RPMI8226 (cell line): Measurements from ENCODE around the gene OLFM2.
"Not testable (repeated sequence)": the region's sequence is repeated elsewhere in the genome, so short reads cannot be mapped to it uniquely, and the experiment has no call there.

Experiments
- DNase-seq: peaks from one replicate; pipeline ENCODE4 v3.0.0-alpha.2; 2015

Gene OLFM2

DNA sequence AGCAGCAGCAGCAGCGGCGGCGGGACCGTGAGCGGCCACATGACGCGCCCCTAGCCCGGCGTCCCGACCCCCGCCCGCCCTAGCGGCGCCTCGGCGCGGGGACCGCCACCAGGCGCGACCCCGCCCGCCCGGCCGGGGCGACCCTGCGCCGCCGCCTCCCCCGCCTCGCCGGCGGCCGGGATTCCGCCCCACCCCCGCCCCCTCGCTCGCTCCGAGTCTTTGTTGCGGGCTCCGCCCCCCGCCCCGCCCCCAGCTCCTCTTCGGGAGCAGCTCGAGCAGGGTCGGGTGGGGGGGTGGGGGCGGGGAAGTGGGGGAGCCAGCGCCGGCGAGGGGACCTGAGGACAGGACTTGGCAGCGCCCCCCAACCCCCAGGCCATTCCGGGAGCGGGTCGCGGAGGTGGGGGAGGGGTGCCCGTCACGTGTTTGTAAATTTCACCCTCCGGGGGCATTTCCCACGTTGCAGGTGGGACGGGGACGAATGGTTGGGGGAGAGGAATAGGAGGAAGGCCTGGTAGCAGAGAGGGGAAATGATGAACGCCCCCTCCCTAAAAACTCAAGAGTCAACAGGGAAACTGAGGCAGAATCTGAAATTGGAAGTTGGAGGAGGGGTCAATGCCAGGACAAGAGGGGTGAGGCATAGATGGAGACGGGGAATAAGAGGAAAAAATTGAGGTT, at the start of gene OLFM2:
Gene OLFM2, minus strand, starts transcription at position 190 of the 675 bp plus-strand sequence. Its CDS starts 149 bp downstream, at position 41.
- DNase-seq = no peak

DNA sequence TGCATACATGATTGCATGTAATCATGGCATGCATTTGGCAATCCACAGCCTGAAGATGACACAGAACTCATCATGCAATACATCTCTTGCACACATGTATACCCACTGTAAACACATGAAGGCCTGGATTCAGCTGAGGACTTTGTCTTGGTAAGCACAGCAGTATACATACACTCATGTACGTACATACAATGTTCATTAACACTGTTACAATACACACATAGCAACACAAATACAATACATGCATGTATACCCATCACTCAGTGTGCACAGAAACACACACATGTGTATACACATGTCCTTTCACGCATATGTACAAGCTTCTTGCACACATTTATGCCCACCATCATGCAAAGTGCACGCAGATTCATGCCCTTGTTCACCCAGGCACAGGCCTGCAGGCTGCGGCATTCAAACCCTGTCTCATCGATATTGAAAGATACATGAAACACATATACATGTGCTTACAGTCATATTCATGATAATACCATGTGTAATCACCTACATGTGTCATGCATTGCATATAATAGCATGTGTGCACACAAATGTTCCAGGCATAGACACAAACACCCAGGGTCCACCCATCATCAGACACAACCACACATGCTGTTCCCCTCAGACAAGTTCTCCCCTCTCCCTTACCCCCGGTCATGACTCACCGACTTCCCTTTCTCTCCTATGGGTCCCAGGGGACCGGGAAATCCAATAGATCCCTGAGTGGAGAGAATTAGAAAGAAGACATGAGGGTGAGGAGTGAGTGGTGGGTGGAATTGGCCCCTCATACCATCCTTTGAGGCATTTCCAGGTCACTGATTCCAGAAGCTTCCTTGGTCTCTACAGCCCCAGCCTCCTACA, 45.3 kb upstream of the OLFM2 start:
- DNase-seq = no peak

DNA sequence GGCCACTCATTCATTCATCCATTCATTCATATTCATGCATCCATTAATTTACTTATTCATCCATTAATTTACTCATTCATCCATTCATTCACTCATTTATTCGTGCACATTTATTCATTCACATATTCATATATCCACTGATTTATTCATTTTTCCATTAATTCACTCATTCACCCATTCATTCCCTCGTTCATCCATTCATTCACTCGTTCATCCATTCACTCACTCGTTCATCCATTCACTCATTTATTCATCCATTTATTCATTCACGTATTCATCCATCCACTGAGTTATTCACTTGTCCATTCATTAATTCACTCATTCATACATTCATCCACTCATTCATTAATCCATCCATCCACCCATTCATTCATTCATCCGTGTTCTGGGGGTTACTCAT, 35.8 kb upstream of the OLFM2 start:
- DNase-seq = no peak

DNA sequence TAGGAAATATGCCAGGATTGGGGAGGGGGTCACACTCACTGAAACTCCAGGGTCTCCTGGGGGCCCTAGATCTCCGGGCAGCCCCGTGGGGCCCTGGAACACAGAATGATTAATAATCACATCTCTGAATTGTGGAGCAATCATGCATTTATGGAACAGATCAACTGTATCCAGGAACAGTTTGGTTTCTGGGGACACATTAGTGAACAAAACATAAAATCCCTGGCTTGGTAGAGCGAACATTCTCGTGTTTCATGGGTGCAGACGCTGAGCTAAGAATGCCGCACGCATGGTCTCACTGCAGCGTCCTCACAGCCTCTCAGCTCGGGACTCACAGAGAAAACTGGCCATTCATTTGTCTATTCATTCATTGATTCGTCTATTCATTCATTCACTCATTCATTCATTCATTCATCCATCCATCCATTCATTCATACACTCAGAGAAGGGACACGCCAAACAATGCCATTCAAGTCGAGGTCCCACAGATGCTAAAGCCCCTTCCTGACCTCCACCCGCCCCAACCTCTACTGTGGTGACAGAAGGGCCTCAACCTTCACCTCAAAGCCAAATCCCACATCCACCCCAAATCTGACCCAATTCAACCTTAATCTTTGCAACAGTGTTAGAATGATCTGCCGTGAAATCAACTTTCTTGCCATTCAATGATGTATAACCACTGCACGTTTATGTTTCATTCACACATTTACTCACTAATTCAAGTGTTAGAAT, 35.0 kb upstream of the OLFM2 start:
- DNase-seq = no peak

DNA sequence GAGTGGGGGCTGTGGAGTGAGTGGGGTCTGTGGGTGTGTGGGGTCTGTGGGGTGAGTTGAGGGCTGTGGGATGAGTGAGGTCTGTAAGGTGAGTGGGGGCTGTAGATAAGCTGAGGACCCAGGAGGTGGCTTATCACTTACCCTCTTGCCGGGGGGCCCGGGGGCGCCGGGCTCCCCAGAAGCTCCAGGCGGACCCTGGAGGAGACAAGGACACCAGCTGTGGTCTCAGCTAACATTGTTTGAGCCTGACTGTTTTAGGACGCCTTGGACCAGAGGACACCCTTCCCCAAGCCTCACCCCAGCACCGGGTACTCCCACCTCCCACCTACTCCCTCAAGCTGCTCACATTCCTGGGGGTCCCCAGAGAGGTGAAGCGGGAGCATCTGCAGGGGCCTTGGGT, 34.2 kb upstream of the OLFM2 start:
- no peak for DNase-seq

DNA sequence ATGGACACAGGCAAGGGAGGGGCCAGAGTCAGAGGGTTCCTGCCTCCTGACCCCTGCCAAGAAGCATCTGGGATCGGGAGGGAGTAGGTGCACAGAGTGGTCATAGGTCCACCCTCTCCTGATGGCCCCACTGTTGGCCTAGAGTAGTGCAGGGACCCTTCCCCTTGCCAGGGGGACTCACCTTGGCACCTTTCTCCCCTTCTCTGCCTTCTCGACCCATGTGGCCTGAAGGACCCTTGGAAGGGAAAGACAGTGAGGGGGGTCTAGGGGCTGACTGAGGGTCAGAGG, 33.3 kb upstream of the OLFM2 start:
- DNase-seq = no peak

DNA sequence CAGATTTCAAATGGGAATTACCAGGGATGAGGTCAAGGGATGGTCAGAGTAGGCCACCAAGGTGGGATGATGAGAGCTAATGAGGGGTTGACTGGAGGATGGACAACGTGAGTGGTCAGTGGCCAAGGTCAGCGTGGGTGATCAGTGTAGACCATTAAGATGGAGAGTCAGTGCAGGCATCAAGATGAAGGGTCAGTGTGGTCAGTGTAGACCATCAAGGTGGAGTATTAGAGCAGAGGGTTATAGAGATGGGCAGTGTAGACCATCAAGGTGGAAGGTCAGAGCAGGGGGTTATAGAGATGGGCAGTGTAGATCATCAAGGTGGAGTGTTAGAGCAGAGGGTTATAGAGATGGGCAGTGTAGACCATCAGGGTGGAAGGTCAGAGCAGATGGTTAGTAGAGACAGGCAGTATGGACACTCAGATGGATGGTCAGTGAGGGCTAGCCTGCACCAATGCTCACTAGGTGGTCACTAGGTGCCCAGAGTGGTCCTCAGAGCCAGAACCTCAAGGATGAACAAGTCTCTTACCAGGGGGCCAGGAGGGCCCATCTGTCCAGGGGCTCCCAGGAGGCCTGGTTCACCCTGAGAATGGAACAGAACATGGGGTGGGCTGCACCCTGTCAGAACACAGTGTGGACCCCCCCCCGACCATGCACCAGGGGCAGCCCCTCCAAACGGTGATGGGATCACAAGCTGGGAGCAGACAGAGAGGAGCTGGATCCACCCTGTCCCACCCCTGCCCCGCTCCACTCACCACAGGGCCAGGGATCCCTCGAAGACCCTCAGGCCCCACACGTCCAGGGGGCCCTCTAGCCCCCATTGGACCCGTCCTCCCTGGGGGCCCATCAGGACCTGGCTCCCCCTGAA, 32.7 kb upstream of the OLFM2 start:
- DNase-seq = no peak

DNA sequence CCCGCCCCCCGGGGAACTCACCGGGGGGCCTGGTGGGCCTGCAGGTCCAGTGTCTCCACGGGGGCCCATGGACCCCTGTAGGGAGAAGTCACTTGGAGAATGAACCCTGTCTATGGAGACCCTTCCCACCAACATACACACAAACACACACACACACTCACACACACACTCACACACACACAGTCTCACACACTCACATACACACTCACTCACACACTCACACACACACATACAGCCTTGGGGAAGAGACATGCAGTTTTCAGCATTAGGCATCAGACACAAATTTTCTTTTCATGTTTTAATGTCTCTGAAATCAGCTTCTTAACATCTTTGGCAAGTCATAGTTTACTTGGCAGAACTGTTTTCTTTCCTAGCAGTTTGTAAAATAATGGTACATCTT, 31.0 kb upstream of the OLFM2 start:
- DNase-seq = no peak

DNA sequence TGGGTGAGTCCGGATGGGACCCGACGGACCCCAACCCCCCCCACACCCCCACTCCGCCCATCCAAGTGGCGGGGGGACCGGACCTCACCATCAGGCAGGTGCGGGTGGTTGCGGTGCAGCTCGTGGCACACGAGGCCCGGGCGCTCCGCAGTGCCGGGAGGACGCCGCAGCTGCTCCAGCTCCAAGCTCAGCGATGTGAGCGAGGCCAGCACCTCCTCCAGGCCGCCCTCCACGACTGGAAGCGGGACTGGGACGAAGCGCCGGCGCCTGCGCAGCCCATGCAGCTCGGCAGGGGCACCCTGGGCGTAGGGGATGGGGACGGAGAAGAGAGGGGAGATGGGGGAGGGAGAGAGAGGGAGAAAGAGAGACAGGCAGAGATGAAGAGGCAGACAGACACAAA, 30.1 kb upstream of the OLFM2 start:
- DNase-seq = no peak

DNA sequence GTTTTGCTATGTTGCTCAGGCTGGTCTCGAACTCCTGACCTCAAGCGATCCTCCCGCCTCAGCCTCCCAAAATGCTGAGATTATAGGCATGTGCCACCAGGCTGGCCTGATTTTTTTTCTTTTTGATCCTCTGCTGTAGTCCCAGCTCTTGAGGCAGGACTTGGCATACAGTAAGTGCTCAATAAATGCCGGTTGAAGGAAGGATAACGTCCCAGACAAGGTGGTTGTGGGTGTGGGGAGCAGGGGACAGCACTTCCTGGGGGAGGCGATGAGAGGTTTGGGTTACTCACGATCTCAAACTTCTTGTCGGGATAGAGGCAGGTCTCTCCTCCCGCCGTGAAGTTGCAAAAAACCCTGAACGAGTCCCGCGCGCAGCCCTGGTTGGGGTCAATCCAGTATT, 29.7 kb upstream of the OLFM2 start:
- no peak for DNase-seq

DNA sequence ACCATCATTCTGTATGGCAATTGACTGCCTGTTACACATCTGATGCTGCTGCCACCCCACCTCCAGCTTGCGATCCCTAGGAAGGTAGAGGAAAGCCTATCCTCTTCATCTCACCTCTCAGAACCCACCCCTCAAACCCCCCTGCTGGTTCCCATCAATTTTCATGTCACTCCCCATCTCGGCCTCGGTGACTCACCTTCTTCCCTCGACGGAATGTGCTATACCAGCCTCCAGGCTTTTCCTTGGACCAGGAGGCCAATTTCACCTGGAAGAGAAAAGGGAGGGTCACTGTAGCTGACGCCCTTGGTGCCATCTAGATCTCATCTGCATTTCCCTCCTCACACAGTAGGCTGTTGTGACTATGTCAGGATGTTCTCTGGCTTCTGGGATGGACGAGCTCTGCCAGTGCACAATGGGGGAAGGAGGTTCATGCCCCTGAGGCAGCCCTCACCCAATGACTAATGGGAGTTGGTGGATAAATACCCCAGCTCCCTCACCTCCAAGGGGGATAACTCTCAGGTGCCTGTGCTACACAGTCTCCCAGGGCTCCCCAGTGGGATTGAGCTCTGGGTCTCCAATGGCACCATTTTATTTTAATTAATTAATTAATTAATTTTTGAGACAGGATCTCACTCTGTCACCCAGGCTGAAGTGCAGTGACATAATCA, 26.4 kb upstream of the OLFM2 start:
- no peak for DNase-seq

DNA sequence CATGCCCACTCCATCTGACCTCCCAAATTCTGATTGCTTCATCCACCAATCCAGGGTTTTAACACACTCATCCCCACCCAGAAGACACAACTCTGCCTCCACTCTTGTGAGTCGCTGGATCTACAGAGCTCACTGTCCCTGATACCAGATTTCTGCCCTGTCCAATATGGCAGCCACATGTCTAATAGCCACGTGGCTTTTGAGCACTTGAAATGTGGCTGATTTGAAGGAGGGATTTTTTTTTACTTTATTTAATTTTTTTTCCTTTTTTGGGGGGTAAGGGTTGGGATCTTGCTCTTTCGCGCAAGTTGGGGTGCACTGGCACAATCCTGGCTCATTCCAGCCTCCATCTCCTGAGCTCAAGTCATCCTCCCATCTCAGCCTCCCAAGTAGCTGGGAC, 24.8 kb upstream of the OLFM2 start:
- no peak for DNase-seq

DNA sequence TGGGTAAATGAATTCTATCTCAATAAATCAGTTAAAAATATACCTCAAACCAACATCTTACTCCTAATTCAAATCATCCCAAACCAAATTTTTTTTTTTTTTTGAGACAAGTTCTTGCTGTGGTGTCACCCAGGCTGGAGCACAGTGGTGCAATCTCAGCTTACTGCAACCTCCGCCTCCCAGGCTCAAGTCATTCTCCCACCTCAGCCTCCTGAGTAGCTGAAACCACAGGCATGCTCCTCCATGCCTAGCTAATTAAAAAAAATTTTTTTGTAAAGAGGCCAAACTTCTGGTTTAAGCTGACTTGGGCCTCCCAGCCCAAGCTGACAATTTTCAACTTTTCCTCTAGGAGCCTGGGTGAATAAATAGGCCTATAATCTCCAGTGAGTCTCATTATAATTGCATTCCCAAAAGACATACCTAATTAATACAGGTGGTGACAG, 22.1 kb upstream of the OLFM2 start:
- DNase-seq = no peak

DNA sequence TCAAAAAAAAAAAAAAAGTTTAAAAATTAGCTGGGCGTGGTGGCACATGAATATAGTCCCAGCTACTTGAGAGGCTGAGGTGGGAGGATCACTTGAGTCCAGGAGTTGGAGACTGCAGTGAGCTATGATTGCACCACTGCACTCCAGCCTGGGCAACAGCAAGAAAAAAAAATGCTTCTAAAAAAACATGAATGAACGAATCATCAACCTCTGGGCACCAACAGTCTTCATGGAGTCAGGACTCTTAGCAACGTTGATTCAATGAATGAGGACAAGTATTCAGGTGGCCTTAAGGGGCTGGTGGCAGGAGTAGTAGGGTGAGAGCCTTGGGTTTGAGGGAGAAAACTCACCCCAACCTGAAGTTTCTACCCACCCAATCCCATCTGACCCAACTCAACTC, 20.6 kb upstream of the OLFM2 start:
- DNase-seq = no peak

DNA sequence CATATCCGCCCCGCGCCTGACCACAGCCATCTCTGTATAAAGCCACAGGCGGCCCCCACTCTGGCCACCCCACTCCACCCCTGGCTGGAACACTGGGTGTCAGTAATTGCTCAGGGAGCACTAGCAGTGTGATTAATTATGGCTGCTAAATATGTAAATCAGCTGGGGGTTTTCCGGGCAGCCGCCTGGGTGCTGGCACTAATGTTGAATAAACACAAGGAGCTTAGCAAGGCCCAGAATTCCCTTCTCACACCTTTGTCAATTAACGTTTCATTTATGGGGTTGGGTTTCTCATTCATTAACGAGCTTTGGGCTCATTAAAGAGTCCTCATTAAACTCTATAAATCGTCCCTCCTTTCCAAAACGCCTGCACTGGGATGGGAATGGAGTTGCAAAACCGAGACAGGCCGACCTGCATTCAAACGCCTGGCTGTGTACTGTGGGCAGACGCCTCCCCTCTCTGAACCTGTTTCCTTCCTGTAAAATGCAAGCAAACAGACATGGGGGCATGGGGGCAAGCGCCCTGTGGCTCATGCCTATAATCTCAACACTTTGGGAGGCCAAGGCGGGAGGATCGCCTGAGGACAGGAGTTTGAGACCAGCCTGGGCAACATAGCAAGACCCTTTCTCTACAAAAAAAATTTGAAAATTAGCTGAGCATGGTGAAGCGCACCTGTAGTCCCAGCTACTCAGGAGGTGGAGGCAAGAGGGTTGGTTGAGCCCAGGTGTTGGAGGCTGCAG, 17.7 kb upstream of the OLFM2 start:
- DNase-seq = no peak

DNA sequence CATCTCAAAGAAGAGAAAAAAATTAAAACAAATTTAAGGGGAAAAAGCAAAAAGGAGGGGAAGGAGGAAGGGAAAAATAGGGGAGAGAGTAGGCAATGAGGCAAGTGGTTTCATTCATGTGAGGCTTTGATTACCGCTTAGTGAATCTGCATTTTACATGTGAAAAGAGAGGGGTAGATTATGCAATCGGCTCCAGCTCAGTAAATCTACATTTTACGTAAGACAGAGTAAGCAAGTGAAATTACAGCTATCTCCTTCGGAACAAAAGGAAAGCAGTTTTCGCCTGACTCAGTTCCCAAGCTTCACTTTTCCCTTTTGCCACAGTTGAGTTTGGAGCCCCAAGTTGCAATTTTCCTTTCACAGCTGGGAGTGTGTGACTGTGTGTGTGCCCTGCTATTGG, 16.0 kb upstream of the OLFM2 start:
- no peak for DNase-seq

DNA sequence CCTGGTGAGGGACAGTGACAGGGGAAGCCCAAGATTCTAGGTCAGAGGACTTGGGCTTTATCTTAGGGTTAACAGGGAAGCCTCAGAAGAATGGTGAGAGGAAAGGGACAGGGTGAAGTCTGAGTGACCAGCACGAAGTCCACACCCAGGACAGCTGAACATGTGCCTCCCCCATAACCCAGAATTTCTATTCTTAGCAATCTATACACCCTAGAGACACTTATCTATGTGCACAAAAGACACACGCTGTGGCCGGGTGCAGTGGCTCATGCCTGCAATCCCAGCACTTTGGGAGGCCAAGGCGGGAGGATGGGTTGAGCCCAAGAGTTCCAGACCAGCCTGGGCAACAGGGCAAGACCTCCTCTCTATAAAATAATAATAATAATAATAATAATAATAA, 11.1 kb upstream of the OLFM2 start:
- DNase-seq = no peak

DNA sequence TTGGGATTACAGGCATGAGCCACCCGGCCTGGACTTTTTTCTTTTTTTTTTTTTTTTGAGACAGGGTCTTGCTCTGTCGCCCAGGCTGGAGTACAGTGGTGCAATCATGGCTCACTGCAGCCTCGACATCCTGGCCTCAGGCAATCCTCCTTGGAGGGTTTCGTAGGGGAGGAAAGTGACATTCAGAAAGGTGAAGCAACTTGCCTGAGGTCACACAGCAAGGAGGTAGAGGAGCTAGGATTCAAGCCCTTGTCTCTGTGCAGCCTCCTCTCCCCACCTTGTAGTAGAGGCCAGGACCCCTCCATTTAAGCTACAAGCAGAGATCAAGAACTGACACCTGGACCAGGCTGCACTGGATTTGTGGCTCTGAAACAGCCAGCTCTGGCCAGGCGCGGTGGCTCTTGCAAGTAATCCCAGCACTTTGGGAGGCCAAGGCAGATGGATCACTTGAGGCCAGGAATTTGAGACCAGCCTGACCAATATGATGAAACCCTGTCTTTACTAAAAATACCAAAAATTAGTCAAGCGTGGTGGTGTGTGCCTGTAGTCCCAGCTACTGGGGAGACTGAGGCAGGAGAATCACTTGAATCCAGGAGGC, 10.3 kb upstream of the OLFM2 start:
- DNase-seq = not testable (repeated sequence)

DNA sequence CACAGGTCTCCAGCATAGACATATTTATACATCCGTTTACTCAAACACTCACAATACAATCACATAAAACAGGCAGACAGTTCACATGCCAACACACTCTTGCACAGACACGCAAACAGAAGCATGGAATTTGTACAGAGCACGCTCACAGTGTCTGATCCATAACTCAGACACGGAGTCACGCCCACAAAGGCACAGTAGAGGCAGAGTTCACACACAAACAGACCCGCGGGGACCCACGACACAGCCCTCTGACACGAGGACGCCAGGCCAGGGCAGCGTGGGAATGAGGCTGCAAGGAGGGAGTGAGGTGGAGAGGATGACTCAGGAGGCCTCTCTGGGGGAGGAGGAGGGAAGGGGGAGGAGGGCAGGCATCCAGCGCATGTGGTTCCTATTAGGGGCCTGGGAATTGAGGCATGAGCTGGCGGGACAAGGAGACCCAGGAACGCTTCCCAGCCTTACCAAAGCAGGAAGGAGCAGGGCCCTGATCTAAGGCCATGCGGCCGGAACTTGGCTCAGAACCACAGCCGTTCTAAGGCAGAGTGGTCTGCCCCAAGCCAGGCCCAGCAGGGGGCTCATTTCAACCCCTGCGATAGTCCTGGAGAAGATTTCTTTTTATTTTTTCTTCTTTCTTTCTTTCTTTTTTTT, 9.1 kb upstream of the OLFM2 start:
- DNase-seq = no peak

DNA sequence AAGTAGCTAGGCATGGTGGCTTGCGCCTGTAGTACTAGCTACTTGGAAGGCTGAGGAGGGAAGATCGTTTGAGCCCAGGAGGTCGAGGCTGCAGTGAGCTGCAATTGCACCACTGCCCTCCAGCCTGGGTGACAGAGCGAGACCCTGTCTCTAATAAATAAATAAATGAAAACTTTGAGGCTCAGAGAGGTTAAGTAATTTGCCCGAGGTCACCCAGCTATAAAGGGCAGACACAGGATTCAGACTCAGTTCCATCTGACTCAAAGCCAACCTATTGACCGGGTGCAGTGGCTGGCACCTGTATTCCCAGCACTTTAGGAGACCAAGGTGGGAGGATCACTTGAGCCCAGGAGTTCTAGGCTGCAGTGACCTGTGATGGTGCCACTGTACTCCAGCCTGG, 7.4 kb upstream of the OLFM2 start:
- DNase-seq = no peak

DNA sequence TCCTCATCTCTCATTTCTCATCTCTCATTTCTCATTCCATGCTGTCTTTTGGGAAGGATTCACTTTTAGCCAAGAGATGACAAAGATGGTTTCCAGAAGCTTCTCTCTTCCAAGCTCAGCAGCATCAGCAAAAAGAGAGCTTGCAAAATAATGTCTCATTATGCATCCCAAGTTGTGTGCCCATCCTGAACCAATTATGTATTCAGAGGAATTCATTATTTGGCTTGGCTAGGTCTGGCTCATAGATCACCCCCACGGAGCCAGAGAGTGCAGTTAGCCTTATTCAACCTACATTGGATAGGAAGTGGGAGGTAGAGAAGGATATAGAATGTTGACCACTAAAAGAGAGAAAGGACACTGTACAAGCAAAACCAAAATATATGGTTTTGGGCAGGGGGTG, 5.4 kb upstream of the OLFM2 start:
- DNase-seq = no peak
